Colonic mucosa (tissue), 4 donors: ENCODE results near the gene PNPLA3. TPM values are rescaled to one million over a fixed set of nuclear protein-coding genes. Genes with fewer than 3 reads are reported as not detected.

Experiments used
- DNase-seq: peaks from one replicate; pipeline ENCODE4 v3.0.0-alpha.2; 2020
- H3K27ac ChIP-seq: fragments of 200-600 bp; one replicate; pipeline ENCODE4 v1.8.0; 2021
- H3K27me3 ChIP-seq: fragments of 200-600 bp; one replicate; pipeline ENCODE4 v1.8.0; 2021
- H3K36me3 ChIP-seq: fragments of 200-600 bp; one replicate; pipeline ENCODE4 v1.8.0; 2021
- H3K4me1 ChIP-seq: fragments of 200-600 bp; one replicate; pipeline ENCODE4 v1.8.0; 2021; ENCODE audit warnings: mild to moderate bottlenecking
- H3K4me3 ChIP-seq: fragments of 200-600 bp; one replicate; pipeline ENCODE4 v1.8.0; 2021
- H3K9ac ChIP-seq, 2 donors: one replicate each; pipeline ENCODE4 v1.7.0; 2013; ENCODE audit warnings: control low read depth in 2 of 2, low read depth in 2 of 2, low read length in 2 of 2
- H3K9me3 ChIP-seq: fragments of 200-600 bp; one replicate; pipeline ENCODE4 v1.8.0; 2021
- CTCF ChIP-seq: fragments of 200-600 bp; IDR thresholded peaks from one replicate; pipeline ENCODE4 v1.8.0; 2022; ENCODE audit warnings: antibody characterized with exemption, mild to moderate bottlenecking
- intact Hi-C: fragments of 100-400 bp; cut with DNase I; formaldehyde crosslinking; loops from one replicate; pipeline ENCODE4 v1.14.1; 2022
- total RNA-seq, 2 donors: library from RNA; stranded (reverse); fragmentation: NEBNext Ultra II Directional in 1 of 2; extraction: Animal tissue kit (Norgen Biotek cat#: 25700) in 1 of 2; gene quantifications; one replicate each; pipeline ENCODE4 v1.2.1, GENCODE V29; 2021
- donor health status: healthy.
- donor health status: DM: no; HTN: no; CAD: no.
- donor health status: DM: no; HTN: no; CAD: no.

PNPLA3 gene
- total RNA-seq, 2 donors from 2014 or later: 0.15 to 1.6 TPM

- H3K4me1 ChIP-seq: no peaks in the 10 kb centered on the region
- H3K4me3 ChIP-seq: no peak overlapping the region
- H3K9ac ChIP-seq: no peak overlapping the region
- no peaks in the 10 kb centered on the region for H3K27me3 ChIP-seq
- no peak for TF ChIP-seq CTCF
- no peaks in the 10 kb centered on the region for H3K36me3 ChIP-seq
- no peak for DNase-seq
- H3K27ac ChIP-seq: no peak overlapping the region
- intact Hi-C loops: no loop called here
- H3K9me3 ChIP-seq: no peaks in the 10 kb centered on the region
Measured at GRCh38 chr22:43879901-43880540, 43.6 kb upstream of the PNPLA3 start.

- no peak for TF ChIP-seq CTCF
- no peak overlapping the region for H3K9ac ChIP-seq
- H3K4me1 ChIP-seq: no peaks in the 10 kb centered on the region
- no peak overlapping the region for H3K4me3 ChIP-seq
- H3K36me3 ChIP-seq: no peaks in the 10 kb centered on the region
- no peaks in the 10 kb centered on the region for H3K27me3 ChIP-seq
- no peaks in the 10 kb centered on the region for H3K9me3 ChIP-seq
- intact Hi-C loops: no loop called here
- no peak overlapping the region for H3K27ac ChIP-seq
- no peak for DNase-seq
Measured at GRCh38 chr22:43880541-43880991, 43.0 kb upstream of the PNPLA3 start.

- intact Hi-C loops: no loop called here
- Histone ChIP-seq H3K9me3 (no peaks in the 10 kb centered on the region), H3K27me3 (no peaks in the 10 kb centered on the region), H3K4me3 (no peak overlapping the region), H3K9ac (no peak overlapping the region), H3K4me1 (no peaks in the 10 kb centered on the region), H3K36me3 (no peaks in the 10 kb centered on the region), H3K27ac (no peak overlapping the region)
- no peak for DNase-seq
- no peak for TF ChIP-seq CTCF
Measured at GRCh38 chr22:43881091-43882061, 42.2 kb upstream of the PNPLA3 start.

- intact Hi-C loops: no loop called here
- Histone ChIP-seq H3K27me3 (no peaks in the 10 kb centered on the region), H3K36me3 (no peaks in the 10 kb centered on the region), H3K9me3 (no peaks in the 10 kb centered on the region), H3K4me3 (no peak overlapping the region), H3K27ac (no peak overlapping the region), H3K4me1 (no peaks in the 10 kb centered on the region), H3K9ac (no peak overlapping the region)
- DNase-seq: no peak
- no peak for TF ChIP-seq CTCF
Measured at GRCh38 chr22:43882122-43882767, 41.4 kb upstream of the PNPLA3 start.

GRCh38 chr22:43883012-43883661, 40.5 kb upstream of the PNPLA3 start:
- peak; percentile 38 for TF ChIP-seq CTCF
- DNase-seq: peak; percentile 50
- Histone ChIP-seq H3K27me3 (no peaks in the 10 kb centered on the region), H3K36me3 (no peaks in the 10 kb centered on the region), H3K4me1 (no peaks in the 10 kb centered on the region), H3K9me3 (no peaks in the 10 kb centered on the region), H3K4me3 (no peak overlapping the region), H3K9ac (no peak overlapping the region), H3K27ac (no peak overlapping the region)
- intact Hi-C loops: no loop called here
